CD4-positive, alpha-beta T cell treated with Interleukin-15 for 4 hours (primary cell): ENCODE results near the gene CBX3.
"Not testable (repeated sequence)": the region's sequence is repeated elsewhere in the genome, so short reads cannot be mapped to it uniquely, and the experiment has no call there.

Source experiments
- DNase-seq: peaks from one replicate; pipeline ENCODE4 v3.0.0-alpha.2; 2020; ENCODE audit warnings: low spot score

The CBX3 gene

DNA sequence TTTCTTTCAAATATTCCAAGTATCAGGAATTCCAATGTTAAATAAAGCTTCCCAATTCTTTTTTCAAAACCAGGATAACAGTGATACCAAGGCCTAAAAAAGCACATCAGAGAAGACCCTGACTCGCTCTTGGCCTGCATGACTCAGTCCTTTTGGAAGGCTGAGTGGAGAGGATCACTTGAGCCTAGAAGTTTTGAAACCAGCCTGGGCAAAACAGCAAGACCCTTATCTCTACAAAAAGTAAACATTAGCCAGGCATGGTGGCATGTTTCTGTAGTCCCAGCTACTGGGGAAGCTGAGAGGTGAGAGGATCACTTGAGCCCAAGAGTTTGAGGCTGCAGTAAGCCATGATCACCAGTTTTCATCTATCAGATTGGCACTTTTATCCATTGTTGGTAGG, 30.9 kb upstream of the CBX3 start:
- no peak for DNase-seq

DNA sequence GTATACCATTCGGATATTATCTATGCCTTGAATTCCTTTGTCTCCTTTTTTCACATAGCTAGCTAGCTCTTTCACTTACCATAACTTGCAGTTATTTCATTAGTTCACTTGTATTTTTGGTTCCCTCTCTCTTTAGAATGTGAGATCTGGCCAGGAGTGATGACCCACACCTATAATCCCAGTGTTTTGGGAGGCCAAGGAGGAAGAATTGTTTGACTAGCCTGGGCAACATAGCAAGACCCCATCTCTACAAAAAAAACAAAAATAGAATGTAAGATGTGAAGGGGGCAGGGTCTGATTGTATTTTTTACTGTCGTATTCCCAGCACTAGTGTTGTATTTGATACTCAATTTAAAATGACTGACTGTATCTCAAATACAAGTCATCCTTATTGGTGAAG, 29.9 kb upstream of the CBX3 start:
- no peak for DNase-seq

DNA sequence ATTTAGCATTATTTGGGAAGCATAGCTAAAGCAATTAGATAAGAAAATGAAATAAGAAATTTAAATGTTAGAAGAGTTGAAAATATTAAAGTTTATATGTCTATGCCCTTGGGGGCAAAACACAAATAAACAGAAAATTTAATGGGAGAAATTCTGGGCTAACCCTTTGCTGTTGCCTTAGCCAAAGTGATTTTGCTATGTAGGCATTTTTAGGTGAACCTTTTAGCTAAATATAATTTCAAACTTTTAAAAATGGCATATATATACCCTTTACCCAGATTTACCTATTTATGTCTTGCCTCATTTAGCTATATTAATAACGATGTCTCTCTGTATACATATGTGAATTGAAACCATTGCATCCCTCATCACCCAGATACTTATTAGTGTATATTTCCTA, 29.5 kb upstream of the CBX3 start:
- no peak for DNase-seq

DNA sequence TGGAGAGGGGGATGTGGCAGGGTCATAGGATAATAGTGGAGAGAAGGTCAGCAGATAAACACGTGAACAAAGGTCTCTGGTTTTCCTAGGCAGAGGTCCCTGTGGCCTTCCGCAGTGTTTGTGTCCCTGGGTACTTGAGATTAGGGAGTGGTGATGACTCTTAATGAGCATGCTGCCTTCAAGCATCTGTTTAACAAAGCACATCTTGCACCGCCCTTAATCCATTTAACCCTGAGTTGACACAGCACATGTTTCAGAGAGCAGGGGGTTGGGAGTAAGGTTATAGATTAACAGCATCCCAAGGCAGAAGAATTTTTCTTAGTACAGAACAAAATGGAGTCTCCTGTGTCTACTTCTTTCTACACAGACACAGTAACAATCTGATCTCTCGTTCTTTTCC, 25.6 kb upstream of the CBX3 start:
- not testable (repeated sequence) for DNase-seq

DNA sequence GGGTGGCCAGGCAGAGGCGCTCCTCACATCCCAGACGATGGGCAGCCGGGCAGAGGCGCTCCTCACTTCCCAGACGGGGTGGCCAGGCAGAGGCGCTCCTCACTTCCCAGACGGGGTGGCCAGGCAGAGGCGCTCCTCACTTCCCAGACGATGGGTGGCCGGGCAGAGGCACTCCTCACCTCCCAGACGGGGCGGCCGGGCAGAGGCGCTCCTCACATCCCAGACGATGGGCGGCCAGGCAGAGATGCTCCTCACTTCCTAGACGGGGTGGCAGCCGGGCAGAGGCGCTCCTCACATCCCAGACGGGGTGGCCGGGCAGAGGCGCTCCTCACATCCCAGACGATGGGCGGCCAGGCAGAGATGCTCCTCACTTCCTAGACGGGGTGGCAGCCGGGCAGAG, 24.8 kb upstream of the CBX3 start:
- not testable (repeated sequence) for DNase-seq

DNA sequence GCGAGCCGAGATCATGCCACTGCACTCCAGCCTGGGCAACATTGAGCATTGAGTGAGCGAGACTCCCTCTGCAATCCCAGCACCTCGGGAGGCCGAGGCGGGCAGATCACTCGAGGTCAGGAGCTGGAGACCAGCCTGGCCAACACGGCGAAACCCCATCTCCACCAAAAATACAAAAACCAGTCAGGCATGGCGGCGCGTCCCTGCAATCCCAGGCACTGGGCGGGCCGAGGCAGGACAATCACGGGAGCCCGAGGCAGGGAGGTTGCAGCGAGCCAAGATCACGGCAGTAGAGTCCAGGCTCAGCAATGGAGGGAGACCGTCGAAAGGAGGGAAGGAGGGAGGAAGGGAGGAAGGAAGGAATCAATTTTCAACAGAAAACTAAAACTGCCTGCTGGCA, 24.3 kb upstream of the CBX3 start:
- not testable (repeated sequence) for DNase-seq

DNA sequence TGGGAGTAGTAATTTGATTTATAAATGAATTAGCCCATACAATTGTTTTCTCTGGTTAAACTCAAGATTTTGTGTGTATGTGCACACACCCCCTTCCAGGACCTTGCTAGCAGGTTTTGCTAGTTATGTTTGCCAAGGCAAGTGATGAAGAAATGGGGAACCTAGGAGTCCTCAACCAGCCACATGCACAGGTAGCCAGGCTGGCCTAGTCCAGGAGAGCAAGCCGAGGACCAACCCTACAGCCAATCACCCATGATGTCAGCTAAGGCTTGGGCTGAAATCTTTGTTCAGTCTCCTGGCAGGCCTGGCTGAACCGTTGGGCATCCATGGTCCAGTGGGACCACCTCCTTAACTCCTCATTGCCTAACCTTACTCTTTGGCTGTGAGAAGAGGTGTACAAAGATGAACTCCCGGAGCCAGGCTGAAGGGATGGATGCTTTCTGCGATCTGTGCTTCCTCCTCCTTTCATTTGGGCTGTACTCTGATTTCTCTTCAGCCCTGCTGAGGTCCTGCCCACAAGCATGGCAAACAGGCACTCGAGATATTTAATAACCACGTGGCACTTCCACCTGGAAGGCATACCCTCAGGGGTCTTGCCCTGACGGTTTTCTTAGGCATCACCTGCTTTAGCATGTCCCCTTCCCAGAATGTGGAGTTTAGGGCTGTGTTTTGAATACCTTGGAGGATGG, 23.1 kb upstream of the CBX3 start:
- DNase-seq = no peak

DNA sequence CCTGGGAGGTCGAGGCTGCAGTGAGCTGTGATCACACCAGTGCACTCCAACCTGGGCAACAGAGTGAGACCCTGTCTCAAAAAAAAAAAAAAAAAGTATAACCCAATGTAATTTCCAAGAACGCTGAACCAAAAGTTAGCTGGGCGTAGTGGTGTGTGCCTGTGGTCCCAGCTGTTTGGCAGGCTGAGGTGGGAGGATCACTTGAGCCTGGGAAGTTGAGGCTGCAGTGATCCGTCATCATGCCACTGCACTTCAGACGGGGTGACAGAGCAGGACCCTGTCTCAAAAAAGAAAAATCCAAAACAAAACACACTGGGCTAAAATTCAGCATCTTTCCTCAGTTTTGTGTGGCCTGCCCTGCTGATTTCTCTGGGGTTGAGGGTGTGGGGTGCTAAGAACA, 22.1 kb upstream of the CBX3 start:
- DNase-seq = no peak

DNA sequence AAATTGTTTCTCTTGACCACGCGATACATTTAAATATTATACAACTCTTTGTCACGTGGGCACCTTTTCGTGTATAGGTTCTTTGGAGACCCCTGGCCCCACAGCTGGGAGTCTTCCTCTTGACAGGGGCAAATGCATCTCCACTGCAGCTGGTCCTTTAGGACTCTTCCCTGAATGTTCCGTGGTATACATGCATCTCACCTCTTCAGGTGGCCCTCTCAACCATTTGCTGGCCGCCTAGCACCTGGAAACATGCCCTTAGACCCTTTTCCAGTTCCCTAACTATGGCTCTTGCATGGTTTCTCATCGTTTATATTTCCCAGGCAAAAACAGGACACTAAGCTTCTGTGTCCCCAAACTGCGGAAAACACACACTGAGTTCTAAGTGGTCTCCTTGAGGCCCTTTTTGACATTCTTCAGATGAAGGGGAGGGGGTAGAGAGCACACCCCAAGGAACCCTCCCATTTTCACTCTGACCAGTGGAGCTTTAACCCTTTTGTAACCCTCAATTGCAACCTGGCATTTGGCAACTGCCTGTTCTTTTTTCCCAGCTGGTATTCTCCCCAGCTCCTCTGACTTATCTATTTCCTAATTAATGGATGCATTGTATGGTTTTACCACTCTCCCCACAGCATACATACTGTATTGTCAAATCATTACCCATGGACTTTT, 21.6 kb upstream of the CBX3 start:
- DNase-seq = no peak

DNA sequence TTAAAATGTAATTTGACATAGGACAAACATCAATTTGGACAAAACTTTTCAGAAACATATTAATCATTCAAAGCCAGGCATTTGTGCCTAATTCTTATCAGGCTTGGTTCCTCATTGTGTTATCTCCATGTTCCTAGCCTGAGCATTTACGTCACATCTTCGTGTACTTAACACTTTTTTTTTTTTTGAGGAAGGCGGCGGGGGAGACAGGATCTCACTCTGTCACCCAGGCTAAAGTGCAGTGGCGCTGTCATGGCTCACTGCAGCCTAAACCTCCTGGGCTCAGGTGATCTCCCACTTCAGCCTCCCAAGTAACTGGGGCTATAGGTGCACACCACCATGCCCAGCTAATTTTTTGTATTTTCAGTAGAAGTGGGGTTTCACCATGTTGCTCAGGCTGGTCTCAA, 20.8 kb upstream of the CBX3 start:
- no peak for DNase-seq

DNA sequence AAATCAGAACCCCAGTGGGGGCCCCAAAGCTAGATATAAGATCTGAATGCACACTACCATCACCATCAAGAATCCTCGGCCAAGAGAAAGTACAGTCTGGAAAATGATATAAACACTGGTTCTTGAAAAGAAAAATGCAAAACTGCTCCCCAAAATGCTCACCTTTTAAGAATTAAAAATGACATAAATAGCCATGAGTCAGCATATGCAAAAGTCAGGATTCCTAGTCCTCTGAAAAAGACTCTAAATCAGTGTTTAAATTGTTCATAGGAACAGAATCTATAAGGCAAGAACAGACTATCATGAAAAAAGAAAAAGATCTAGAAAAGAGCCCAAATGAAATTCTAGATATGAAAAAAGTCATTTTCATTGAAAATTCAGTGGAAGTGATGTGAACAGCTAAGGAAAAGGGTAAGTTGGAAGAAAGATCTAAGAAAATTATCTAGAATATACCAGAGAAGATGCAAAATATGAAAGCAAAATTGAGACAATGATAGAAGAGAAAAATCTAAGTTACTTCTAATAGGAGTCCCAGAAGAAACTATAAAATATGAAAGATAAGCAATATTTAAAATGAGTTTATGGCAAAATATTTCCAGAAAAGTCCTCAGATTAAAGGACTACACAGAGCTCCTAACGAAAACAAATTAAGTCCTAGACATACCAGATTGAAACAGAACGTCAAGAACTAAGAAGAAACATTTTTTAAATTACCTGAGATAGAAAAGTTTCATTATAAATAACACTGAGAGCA, 19.9 kb upstream of the CBX3 start:
- DNase-seq = no peak

DNA sequence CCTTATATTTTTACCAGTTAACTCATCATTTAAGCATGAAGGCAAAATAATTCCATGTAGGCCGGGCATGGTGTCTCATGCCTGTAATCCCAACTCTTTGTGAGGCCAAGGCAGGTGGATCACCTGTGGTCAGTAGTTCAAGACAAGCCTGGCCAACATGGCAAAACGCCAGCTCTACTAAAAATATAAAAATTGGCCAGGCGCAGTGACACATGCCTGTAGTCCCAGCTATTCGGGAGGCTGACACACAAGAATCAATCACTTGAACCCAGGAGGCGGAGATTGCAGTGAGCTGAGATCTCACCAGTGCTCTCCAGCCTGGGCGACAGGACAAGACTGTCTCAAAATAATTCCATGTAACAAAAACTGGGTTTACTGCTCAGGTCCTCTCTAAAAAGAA, 19.3 kb upstream of the CBX3 start:
- DNase-seq = no peak

DNA sequence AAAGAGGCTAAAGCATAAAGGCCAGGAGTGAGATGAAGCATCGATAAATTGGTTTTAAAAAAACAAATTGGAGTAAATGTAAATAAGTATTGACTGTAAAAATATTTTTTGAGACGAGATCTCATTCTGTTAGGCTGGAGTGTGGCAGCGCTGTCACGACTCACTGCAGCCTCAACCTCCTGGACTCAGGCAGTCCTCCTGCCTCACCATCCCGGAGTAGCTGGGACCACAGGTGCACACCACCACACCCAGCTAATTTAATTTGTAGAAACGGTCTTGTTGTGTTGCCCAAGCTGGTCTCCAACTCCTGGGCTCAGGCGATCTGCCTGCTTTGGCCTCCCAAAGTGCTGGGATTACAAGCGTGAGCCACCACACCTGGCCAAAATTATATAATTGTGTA, 18.8 kb upstream of the CBX3 start:
- DNase-seq = no peak

DNA sequence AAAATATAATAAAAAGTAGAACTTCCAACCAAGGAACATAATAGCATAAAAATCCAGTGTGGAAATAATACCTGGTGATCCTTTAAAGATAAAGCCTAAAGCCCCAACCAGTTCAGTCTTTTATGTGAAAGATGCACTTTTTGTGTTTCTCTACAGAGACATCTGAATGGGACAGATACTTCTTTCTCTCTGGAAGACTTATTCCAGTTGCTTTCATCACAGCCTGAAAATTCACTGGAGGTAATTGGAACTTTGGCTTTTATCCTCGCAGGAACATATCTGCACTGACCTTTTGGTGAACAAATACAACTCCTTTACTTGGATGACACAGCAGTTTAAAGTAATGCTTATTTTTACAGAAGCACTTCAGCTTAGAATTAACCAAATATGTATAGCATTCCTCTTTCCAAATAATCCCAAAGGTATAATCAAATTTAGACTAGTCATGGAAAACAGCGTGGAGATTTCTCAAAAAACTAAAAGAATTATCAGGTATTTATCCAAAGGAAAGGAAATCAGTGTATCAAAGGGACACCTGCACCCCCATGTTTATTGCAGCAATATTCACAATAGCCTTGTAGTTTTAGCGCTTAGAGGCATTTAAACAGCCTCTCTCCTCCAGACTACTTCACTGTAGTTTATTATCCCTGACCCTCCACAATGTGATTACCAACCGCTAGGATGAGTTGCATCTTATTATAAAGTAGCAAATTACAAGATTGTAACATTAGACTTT, 17.8 kb upstream of the CBX3 start:
- DNase-seq = no peak

DNA sequence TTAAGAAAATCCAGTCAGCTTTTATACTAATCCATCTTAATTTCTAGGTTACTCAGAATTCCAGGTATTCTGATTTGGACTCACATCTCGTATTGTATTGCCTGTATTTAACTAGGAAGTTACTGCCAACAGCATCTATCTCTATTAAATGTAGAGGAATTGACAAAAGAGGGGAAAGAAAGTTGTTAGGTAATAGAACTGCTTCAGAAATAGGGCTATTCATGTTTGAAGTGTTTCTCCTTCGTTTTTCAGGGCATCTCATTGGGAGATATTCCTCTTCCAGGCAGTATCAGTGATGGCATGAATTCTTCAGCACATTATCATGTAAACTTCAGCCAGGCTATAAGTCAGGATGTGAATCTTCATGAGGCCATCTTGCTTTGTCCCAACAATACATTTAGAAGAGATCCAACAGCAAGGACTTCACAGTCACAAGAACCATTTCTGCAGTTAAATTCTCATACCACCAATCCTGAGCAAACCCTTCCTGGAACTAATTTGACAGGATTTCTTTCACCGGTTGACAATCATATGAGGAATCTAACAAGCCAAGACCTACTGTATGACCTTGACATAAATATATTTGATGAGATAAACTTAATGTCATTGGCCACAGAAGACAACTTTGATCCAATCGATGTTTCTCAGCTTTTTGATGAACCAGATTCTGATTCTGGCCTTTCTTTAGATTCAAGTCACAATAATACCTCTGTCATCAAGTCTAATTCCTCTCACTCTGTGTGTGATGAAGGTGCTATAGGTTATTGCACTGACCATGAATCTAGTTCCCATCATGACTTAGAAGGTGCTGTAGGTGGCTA, 17.1 kb upstream of the CBX3 start:
- not testable (repeated sequence) for DNase-seq

DNA sequence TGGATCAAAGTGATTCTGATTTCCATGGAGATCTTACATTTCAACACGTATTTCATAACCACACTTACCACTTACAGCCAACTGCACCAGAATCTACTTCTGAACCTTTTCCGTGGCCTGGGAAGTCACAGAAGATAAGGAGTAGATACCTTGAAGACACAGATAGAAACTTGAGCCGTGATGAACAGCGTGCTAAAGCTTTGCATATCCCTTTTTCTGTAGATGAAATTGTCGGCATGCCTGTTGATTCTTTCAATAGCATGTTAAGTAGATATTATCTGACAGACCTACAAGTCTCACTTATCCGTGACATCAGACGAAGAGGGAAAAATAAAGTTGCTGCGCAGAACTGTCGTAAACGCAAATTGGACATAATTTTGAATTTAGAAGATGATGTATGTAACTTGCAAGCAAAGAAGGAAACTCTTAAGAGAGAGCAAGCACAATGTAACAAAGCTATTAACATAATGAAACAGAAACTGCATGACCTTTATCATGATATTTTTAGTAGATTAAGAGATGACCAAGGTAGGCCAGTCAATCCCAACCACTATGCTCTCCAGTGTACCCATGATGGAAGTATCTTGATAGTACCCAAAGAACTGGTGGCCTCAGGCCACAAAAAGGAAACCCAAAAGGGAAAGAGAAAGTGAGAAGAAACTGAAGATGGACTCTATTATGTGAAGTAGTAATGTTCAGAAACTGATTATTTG, 16.3 kb upstream of the CBX3 start:
- DNase-seq = no peak

DNA sequence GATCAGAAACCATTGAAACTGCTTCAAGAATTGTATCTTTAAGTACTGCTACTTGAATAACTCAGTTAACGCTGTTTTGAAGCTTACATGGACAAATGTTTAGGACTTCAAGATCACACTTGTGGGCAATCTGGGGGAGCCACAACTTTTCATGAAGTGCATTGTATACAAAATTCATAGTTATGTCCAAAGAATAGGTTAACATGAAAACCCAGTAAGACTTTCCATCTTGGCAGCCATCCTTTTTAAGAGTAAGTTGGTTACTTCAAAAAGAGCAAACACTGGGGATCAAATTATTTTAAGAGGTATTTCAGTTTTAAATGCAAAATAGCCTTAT, 15.7 kb upstream of the CBX3 start:
- no peak for DNase-seq

DNA sequence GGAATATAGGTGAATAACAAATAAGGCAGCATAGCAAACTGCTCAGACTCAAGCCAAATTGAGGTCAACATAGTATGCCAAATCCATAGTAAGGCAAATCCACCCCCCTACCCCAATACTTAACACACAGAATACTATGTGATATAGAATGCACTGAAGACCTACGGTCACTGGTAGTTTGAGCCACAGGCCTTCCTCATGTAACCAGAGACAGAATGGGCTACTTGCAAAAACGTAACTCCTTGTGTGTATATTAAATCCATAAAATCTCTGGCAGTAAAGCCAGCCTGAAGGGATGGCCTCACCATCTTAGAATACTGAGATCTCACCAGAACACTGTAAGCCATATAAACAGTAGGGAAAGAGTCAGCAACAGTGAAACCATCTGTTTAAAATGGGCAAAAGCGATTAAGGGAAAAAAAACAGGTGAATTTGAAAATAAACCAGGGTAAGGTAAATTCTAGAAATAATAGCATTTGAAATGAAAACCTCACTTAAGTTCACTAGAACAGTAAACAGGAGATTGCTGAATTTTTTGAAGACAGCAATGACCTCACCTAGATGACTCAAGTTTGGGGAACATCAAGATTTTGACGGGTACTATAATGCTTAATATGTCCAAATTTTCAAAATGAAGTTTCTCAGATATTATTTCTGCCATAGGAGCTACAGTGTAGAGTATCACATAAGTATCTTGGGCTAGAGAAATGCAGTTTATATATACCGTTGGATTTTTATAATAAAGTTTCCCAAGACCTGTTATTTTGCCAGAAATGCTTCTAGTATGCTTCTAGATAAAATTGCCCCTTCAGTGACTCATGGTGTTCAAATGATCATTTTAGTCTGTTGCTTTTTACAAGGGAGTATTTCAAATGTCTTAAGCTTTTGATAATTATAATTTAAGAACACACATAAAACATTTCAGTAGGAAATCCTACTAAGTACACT, 14.9 kb upstream of the CBX3 start:
- DNase-seq = no peak

DNA sequence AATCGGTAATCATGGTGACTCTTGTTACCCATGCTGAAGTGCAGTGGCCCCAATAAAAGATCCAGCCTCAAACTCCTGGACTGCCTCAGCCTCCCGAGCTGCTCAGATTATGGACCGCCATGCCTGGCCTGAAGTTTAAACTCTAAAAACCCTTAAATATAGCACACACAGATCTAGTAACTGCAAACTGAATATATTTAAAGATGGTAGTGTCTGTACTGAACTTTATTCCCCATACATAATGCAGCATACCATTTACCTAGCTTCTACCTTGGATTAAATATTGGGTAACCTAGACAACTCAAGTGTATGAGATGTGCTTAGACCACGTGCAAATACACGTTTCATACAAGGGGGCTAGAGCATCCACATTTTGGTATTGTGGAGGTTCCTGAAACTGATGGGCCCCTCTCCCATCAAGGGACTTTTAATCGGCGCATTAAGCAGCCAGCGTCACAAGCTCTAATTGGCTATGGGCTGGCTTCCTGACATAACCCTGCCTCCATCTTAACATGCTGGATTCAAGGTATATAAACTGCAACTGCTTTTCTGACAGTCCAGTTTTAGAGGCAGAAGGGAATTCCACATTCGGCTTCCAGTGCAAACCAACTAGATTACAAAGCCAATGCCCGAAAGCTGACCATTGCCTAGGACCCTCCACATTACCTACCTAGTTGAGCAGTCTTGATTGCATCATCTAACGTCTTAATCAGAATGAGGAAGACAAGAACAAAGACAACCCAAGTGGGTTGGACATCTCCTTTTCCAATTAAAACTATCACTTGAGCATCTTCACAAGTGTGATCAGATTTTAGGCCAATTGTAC, 14.0 kb upstream of the CBX3 start:
- DNase-seq = no peak
